Heart left ventricle (tissue), 13 donors: ENCODE results near the gene ITGAV.

ENCODE experiments used
- CTCF ChIP-seq, 12 donors: fragments of 200-600 bp; sonication (generic) in 4 of 12; IDR thresholded peaks; one replicate each; pipeline versions ENCODE4 v1.5.0 to v1.8.0; 2018 to 2022; ENCODE audit warnings: antibody characterized with exemption in 12 of 12, mild to moderate bottlenecking in 5 of 12
- POLR2A ChIP-seq, 2 donors: fragments of 450-650 bp; IDR thresholded peaks; one replicate each; pipeline ENCODE4 v1.6.1; 2017; ENCODE audit warnings: antibody characterized with exemption in 2 of 2, mild to moderate bottlenecking in 2 of 2, moderate library complexity in 2 of 2
- donor health status: ischemic (EF 13 %, LVEDD 7.1; RV severe dilation, severe dysfunction).
- donor health status: DM: no; HTN: yes; CAD: no.
- donor health status: DM: no; HTN: no; CAD: no.
- donor health status: ischemic (EF 25% LVEDD 6.9; RV normal size, moderate dysfunction).
- donor health status: ischemic (EF 25% LVEDD 5.7; RV mildly dilated, moderate dysfunction).
- donor health status: ischemic (EF 35%, LVEDD 5.7; RV mildly dilated, moderate dysfunction).
- donor health status: nonischemic (EF 11% LVEDD 7.7; RV severe dilation, severe dysfunction).
- donor health status: DM: yes; HTN: yes; CAD: no.
- donor health status: PGD.
- donor health status: ischemic (EF 29% LVEDD 5.4; RV normal size, mild dysfunction).
- donor health status: nonischemic (EF 23%, LVEDD 6.1; RV moderate dilation, normal function).

DNA sequence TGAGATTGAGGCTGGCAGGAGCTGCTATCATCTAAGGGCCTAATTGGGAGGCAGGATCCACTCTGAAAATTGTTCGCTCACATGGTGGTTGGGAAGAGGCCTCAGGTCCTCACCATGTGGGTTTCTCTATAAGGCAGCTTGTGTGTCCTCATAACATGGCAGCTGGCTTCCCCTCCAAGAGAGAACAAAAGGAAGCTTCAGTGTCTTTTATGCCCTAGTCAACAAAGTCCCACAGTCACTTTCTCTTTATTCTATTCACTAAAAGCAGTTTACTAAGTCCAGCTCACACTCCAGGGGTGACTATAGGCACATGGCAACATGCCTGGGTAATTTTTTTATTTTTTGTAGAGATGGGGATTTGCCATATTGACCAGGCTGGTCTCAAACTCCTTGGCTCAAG, 5.8 kb upstream of the ITGAV start:
- TF ChIP-seq CTCF (IDR thresholded peaks at IDR 0.05) (no peak), POLR2A (IDR thresholded peaks at IDR 0.05) (no peak)
